Measurements from ENCODE around the gene NACA.
"Not testable (repeated sequence)": the region's sequence is repeated elsewhere in the genome, so short reads cannot be mapped to it uniquely, and the experiment has no call there.

The NACA gene

DNA sequence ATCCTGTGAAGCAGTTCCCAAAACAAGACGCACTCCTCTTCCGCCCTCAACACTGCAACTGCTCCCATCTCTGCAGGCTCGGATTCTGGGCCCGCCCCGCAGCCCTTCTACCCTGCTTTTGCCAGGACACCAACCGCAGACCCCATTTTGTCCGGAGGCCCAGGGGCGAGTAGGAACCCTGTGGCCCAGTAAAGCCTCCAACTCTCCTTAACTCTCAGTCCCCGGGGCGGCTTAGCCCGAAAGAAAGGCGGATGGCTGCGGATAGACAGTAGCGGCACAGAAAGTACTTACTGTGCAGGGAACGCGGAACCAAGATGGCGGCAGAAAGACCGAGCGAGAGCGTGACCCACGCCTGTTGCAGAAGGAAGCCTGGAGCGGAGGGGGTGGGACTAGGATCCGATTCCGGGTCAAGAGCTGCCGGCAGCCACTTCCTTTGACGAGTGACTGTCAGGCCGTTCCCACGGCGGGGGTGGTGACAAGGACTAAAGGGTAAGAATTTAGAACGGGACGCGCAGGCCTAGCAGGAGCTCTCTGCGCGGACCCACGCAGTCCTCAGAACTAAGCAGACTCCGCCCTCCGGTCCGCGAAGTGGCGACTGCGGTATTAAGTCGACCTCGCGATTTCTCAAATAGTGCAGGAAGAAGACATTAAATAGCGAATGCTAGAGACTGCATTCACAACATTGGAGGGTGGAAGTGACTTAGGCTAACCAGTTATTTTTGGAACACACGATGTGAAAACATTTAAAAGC lies at the start of gene NACA:
Gene NACA (minus strand): TSS at position 328 of the 751 bp plus-strand sequence. CDS start 778 bp downstream, outside the sequence.
- DNase-seq: peak; percentile 89

GRCh38 chr12:56773113-56773512 lies 48.0 kb upstream of the NACA start:
- no peak for DNase-seq

GRCh38 chr12:56772625-56773024 lies 47.5 kb upstream of the NACA start:
- no peak for DNase-seq

- DNase-seq: no peak
Measured at GRCh38 chr12:56769868-56770267, 44.8 kb upstream of the NACA start.

GRCh38 chr12:56768424-56768823 lies 43.3 kb upstream of the NACA start:
- no peak for DNase-seq

DNA sequence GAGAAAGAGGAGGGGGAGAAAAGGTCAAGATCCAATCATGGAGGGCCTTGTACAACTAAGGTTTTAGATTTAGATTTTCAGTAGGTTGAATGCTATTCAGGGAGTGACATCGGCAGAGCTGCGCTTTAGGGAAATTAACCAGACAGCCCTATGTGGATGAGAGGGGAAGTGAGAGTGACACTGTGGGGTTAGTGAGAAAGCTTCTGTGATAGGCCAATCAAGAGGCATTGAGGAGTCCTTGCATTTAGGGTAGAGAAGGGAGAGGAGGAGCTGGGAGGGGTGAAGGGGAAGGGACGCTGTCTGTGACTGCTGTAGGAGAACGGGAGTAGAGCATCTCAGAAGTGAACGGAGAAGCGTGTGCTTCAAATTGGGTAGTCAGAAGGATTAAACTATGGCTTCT lies 41.4 kb upstream of the NACA start:
- DNase-seq: no peak

DNA sequence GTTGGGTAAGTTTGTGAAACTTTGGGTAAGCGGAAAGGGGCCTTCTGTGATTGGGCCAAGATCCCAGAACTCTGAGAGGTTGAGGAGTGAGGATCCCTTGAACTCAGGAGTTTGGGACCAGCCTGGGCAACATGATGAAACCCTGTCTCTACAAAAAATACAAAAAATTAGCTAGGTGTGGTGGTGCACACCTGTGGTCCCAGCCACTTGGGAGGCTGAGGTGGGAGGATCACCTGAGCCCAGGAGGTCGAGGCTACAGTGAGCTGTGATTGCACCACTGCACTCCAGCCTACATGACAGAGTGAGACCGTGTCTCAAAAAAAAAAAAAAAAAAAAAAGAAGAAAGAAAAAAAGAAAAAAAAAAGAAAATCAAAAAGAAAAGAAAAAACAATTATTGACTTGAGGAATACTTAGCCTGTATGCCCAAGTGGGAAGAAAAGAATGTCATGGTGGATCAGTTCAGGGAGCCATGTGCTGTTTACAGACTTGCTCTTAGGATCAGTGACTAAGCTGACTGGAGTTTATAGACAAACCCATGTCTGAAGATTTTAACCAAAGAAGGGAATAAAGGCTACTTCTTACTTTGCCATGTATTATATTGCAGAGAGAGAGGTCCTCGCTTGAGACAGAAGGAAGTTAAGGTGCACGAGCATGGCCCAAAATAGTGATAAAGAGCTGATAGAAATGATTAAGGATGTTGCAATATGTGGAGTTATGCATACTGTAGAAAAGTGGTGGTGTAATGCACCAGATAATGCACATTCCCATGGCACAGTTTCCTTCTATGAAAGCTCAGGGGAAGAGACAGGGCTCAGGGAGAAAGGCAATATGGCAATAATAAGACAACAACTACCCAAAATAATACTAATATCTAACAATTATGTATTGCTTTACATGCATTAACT lies 38.9 kb upstream of the NACA start:
- no peak for DNase-seq

- no peak for DNase-seq
Measured at GRCh38 chr12:56761812-56762211, 36.7 kb upstream of the NACA start.

GRCh38 chr12:56760460-56760859 lies 35.4 kb upstream of the NACA start:
- no peak for DNase-seq

- DNase-seq: no peak
Measured at GRCh38 chr12:56759263-56759908, 34.3 kb upstream of the NACA start.

DNA sequence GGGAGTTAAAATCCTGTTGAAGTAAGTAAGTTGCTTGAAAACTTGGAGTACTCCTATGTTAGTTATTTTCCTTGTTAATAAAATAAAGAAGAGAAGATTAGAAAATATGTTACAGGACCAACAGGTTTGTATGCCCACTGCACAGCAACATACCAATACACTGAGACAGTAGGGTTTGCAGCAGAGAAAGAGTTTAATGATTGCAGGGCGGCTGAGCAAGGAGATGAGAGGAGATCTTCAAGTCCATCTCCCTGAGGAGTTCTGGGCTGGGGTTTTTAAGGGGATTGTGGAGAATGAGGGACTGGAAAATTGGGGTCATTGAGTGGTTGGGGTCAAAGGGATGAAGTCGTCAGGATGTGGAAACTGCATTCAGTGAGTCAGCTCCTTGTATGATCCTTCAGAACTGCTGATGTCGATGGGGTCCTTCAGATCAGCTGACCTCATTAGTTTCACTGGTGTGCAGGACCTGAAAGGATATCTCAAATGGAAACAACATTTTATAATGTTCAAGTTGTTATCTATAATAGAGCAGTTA lies 33.7 kb upstream of the NACA start:
- no peak for DNase-seq

GRCh38 chr12:56757971-56758370 lies 32.9 kb upstream of the NACA start:
- DNase-seq: not testable (repeated sequence)

DNA sequence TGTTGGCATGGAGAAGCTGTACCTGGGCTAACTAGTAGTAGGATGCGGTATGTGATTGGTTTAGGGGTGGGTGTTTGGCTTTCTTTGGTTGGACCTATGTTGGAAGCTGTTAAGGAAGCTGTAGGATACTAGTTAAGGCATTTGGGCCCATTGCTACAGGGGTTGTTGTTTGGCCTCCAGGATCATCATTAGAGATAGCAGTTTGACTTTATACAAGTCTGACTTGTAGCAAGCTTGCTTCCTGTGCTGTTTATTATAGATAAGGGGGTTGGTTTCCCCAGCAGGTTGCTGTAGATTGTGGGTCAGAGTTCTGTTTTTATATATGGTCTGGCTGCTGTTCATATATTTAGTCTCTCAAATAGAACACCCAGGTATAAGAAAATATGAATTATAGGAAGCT lies 28.5 kb upstream of the NACA start:
- DNase-seq: no peak

DNA sequence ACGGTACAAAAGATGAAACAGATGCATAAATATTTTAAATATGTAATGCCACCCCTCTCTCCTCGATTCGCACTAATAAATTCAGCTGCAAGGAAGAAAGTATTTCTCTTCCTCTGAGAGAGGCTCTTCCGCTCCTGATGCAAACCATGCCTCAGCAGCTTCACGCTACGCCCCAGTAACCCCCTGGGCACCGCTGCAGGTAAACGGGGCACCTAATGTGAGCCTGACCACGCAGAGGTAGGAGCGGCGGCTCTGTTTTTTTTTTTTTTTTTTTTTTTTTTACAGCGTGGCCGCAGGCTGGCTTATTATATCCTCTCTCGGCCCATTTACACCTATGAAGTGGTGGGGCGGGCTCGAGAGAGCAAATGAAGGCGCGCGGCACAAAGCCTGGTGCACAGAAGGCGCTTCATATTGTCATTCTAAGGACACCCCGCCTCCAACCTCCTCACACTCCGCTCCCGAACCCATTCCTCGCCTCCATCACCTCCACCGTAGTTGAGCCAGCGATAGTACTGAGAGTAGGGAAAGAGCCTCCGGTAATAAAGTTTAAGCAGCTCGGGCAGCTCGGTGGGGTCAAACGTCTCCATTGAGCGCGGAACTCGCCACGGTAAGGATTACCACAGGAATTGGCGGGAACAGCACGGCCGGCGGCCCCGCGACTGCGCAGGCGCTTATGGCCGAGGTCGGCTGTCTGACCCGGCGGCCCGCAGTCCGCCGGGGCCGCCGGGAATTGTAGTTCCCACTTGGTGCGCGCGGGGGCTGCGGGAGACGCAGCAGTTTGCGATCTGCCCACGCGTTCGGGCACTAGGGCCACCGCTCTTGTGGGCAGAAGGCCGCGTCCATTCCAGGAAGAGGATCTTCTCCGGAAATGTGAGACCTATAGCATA lies 26.9 kb upstream of the NACA start, which contains the start of gene PRIM1:
Gene PRIM1 (minus strand): TSS at position 612 of the 887 bp plus-strand sequence. CDS start 25 bp downstream, at position 587.
- DNase-seq: peak; percentile 93

DNA sequence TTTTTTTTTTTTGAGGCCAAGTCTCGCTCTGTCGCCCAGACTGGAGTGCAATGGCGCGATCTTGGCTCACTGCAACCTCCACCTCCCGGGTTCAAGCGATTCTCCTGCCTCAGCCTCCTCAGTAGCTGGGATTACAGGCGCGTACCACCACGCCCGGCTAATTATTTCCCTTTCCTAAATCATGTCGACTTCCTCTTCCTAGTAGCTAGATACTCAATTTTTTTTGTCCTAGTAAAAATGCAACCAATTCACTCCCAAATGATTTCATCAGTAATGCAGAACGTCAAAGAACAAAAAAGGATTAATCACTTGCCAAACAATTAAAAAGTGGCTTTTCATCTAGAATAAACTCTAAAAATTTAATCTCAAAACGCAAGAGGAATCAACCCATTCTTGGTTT lies 25.5 kb upstream of the NACA start:
- not testable (repeated sequence) for DNase-seq

DNA sequence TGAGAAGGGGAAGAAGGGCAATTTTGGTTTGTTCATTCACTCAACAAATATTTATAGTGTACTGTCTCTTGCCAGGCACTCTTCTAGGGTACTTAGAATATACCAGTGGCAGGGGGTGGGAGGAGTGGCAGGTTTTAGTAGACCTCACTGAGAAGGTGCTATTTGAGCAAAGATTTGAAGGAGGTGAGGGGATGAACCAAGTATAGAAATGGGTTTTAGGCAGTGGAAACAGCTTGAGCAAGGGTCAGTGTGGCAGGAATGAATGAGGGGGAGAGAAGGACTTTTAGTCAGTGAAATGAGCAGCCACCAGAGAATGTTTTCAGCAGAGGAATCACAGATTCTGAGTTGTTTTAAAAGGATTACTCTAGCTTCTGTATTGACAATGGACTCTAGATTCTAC lies 24.8 kb upstream of the NACA start:
- no peak for DNase-seq

DNA sequence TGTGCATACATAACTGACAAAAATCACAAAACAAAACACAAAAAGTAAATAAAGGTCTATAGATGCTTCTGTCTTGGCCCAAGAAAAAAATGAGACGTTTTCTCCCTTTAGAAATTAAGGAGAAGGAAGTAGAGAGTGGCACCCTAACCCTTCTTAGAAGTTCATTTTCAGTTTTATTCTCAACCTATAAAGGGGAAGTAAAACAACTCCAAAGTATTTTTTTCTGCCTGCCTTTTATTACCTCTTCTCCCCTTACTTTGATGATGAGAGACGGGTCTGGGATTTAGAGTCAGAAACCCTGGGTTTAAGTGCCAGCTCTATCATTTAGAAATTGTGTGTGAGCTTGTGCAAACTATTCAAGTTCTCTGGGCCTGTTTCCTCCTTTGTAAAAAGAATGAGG lies 24.3 kb upstream of the NACA start:
- no peak for DNase-seq

- no peak for DNase-seq
Measured at GRCh38 chr12:56728139-56728861, 3.2 kb upstream of the NACA start.

- DNase-seq: not testable (repeated sequence)
Measured at GRCh38 chr12:56726196-56726675, 1.1 kb upstream of the NACA start.

GRCh38 chr12:56725723-56726102 lies 614 bp upstream of the NACA start:
- no peak for DNase-seq

DNA sequence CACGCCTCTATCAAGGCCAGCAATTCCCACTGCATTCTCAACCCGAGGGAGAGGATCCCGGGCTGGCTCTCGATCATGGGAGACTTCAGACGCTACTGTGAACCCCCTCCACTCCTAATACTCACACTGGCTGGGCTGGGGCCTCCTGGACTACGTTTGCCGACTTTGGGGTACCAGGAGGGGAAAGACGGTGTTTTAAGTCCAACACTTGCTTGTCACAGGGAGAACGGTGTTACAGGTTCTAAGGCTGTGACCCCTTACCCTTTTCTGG lies 463 bp downstream of the NACA start:
- DNase-seq: no peak

Measured in NCI-H1417 treated with DMSO at 0.1 percent for 48 hours (cell line).